Spleen (tissue), 11 donors: ENCODE results near the gene NUP85. TPM values are rescaled to one million over a fixed set of nuclear protein-coding genes. Genes with fewer than 3 reads are reported as not detected.
"Not testable (repeated sequence)": the region's sequence is repeated elsewhere in the genome, so short reads cannot be mapped to it uniquely, and the experiment has no call there.

ENCODE experiments used
- DNase-seq: peaks from one replicate; pipeline ENCODE4 v3.0.0-alpha.2; 2020
- H3K27ac ChIP-seq, 8 donors: fragments of 200-600 bp; sonication (generic) in 7 of 8; 1 replicate in 4 of 8; 2 replicates in 4 of 8; pipeline versions ENCODE4 v1.5.0 to v1.8.0; 2016 to 2021; ENCODE audit warnings: inconsistent platforms in 4 of 8, mild to moderate bottlenecking in 4 of 8, moderate library complexity in 1 of 8
- H3K27me3 ChIP-seq, 7 donors: fragments of 200-600 bp; sonication (generic) in 6 of 7; replicated peaks in 1 of 7; 1 replicate in 4 of 7; 2 replicates in 3 of 7; pipeline versions ENCODE4 v1.5.0 to v1.8.0; 2016 to 2021; ENCODE audit warnings: inconsistent platforms in 3 of 7, mild to moderate bottlenecking in 1 of 7
- H3K36me3 ChIP-seq, 6 donors: fragments of 200-600 bp; sonication (generic) in 5 of 6; 1 replicate in 4 of 6; 2 replicates in 2 of 6; pipeline versions ENCODE4 v1.5.0 to v1.8.0; 2016 to 2021; ENCODE audit warnings: inconsistent platforms in 2 of 6
- H3K4me1 ChIP-seq, 6 donors: fragments of 200-600 bp; sonication (generic) in 5 of 6; 1 replicate in 3 of 6; 2 replicates in 3 of 6; pipeline versions ENCODE4 v1.5.0 to v1.8.0; 2016 to 2021; ENCODE audit warnings: inconsistent platforms in 3 of 6
- H3K4me3 ChIP-seq, 8 donors: fragments of 200-600 bp; sonication (generic) in 7 of 8; 1 replicate in 4 of 8; 2 replicates in 4 of 8; pipeline versions ENCODE4 v1.5.0 to v1.8.0; 2016 to 2021; ENCODE audit warnings: inconsistent platforms in 4 of 8, mild to moderate bottlenecking in 4 of 8, moderate library complexity in 2 of 8
- H3K9me3 ChIP-seq, 8 donors: fragments of 200-600 bp; sonication (generic) in 7 of 8; 1 replicate in 4 of 8; 2 replicates in 4 of 8; pipeline versions ENCODE4 v1.5.0 to v1.8.0; 2016 to 2021; ENCODE audit warnings: inconsistent platforms in 4 of 8
- CTCF ChIP-seq, 11 experiments: fragments of 200-600 bp in 7 of 11; fragments of 450-650 bp in 4 of 11; sonication (generic) in 4 of 11; IDR thresholded peaks in 8 of 11; conservative IDR thresholded peaks in 3 of 11; 1 replicate in 7 of 11; 2 replicates in 4 of 11; pipeline versions ENCODE4 v1.4.0 to v1.8.0; 2016 to 2021; ENCODE audit warnings: antibody characterized with exemption in 11 of 11, inconsistent platforms in 4 of 11, mild to moderate bottlenecking in 1 of 11
- POLR2A ChIP-seq, 3 donors: fragments of 450-650 bp; IDR thresholded peaks; one replicate each; pipeline ENCODE4 v1.5.1; 2017; ENCODE audit warnings: antibody characterized with exemption in 3 of 3, mild to moderate bottlenecking in 1 of 3
- POLR2AphosphoS5 ChIP-seq, 3 donors: sonication (generic); formaldehyde crosslinking; IDR thresholded peaks; one replicate each; pipeline ENCODE4 v1.5.1; 2017; ENCODE audit warnings: antibody characterized with exemption in 3 of 3
- WGBS, 5 donors: extraction: QIAGEN DNeasy Blood & Tissue Kit in 3 of 5; methylation state at CpG; one replicate each; pipeline versions ENCODE4 v1.1.5 to v1.1.7; 2013 to 2018; 5-methylcytosine and 5-hydroxymethylcytosine counted together
- intact Hi-C: fragments of 100-400 bp; cut with DNase I; formaldehyde crosslinking; loops from one replicate; pipeline ENCODE4 v1.15.0; 2023; ENCODE audit warnings: low total_unique reads
- polyA plus RNA-seq, 3 donors: library from polyadenylated mRNA; stranded (reverse); fragments of 200-250 nt; gene quantifications; one replicate each; pipeline ENCODE4 v1.2.1, GENCODE V29; 2013
- total RNA-seq, 7 donors: library from RNA; depleted of rRNA in 3 of 7; stranded (reverse); fragments of >200 nt in 3 of 7; fragmentation: NEBNext Ultra II Directional in 4 of 7; extraction: Animal tissue kit (Norgen Biotek cat#: 25700) in 4 of 7; gene quantifications; one replicate each; pipeline versions ENCODE4 v1.1.0 to v1.2.1, GENCODE V29; 2016 to 2021
- donor health status: healthy with polysubstance abuse.
- donor health status: DM: no; HTN: no; CAD: no; lungs with moderate emphysema.
- donor health status: DM: no; HTN: no; CAD: no.
- donor health status: Bipolar disorder and iron deficiency.
- donor health status: healthy.
- donor health status: DM: no; HTN: no; CAD: no.
- donor health status: DM: yes; HTN: yes; CAD: no.

NUP85 gene
- total and polyA plus RNA-seq, 10 donors: 35.5 to 83.8 (median 63.9) TPM

DNA sequence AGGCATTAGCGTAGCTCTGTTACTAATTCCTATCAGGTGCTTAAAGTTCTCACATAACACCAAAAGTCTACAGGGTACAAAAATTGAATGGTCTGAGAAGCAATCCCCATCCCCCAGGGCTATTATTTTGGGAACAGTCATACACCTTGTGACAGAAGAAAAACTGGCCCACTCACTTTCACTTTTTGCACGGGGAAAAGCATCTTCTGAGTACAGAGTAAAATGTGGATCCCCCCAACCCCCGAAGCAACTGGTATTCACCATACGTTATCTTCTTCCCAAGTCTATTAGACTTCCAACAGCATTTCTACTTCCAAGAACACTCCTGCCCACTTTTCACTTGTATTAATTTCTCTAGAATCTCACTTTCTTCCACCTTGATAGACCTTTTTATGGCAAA, 44.1 kb downstream of the NUP85 start:
- 69 to 82% (median 73%) methylated on average over 4 of the region's 4 CpGs for WGBS, 5 donors
- Histone ChIP-seq H3K27ac (peak overlapping the region in 7 of 8 donors; percentile 19 to 79 (median 57)), H3K4me1 (peaks cover 14 to 80% (median 47%) of the 10 kb centered on the region in 6 donors), H3K9me3 (no peaks in the 10 kb centered on the region), H3K27me3 (no peaks in the 10 kb centered on the region), H3K36me3 (peaks cover 0 to 40% (median 21%) of the 10 kb centered on the region in 6 donors), H3K4me3 (no peak overlapping the region)
- TF ChIP-seq POLR2AphosphoS5 (IDR thresholded peaks at IDR 0.05): no peak
- TF ChIP-seq CTCF (IDR thresholded peaks at IDR 0.05 in 8 of 11, conservative IDR thresholded peaks at IDR 0.05 in 3 of 11): no peak
- TF ChIP-seq POLR2A (IDR thresholded peaks at IDR 0.05): no peak
- DNase-seq: no peak
- intact Hi-C loops: no loop called here

GRCh38 chr17:75250009-75250471, 44.6 kb downstream of the NUP85 start:
- TF ChIP-seq POLR2AphosphoS5 (IDR thresholded peaks at IDR 0.05) (peak in 1 of 3 donors; percentile 20), CTCF (IDR thresholded peaks at IDR 0.05 in 8 of 11, conservative IDR thresholded peaks at IDR 0.05 in 3 of 11) (no peak)
- DNase-seq: no peak
- 30 to 57% (median 39%) methylated on average over 11 of the region's 11 CpGs for WGBS, 5 donors
- H3K36me3 ChIP-seq: peaks cover 0 to 38% (median 17%) of the 10 kb centered on the region in 6 donors
- peak overlapping the region in 1 of 8 donors; percentile 30 for H3K4me3 ChIP-seq
- intact Hi-C loops: no loop called here
- peaks cover 14 to 77% (median 42%) of the 10 kb centered on the region in 6 donors for H3K4me1 ChIP-seq
- peak overlapping the region; percentile 19 to 79 (median 58) for H3K27ac ChIP-seq
- no peaks in the 10 kb centered on the region for H3K9me3 ChIP-seq
- H3K27me3 ChIP-seq: no peaks in the 10 kb centered on the region

DNA sequence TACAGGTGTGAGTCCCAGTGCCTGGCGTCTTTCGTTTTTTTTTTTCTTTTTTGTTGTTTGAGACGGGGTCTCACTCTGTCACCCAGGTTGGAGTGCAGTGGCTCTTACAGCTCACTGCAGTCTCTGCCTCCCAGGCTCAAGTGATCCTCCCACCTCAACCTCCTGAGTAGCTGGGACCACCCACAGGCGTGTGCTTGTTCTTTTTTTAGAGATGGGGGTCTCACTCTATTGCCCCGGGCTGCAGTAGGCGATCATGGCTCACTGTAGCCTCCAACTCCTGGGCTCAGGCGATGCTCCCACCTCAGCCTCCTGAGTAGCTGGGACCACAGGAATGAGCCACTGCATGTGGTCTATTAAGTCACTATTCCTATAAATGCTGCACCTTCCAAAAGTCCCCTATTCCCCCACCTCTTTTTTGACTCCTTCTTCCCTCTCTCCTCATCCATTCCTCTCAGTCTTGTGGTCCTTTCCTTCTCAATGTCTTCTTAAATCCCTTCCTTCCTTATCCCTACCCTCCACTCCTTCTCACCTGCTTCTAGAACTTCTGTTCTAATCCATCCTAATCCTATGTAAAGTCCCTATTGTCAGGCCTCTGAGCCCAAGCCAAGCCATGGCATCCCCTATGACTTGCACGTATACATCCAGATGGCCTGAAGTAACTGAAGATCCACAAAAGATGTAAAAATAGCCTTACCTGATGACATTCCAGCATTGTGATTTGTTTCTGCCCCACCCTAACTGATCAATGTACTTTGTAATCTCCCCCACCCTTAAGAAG, 46.7 kb downstream of the NUP85 start:
- H3K4me3 ChIP-seq: no peak overlapping the region
- TF ChIP-seq CTCF (IDR thresholded peaks at IDR 0.05 in 8 of 11, conservative IDR thresholded peaks at IDR 0.05 in 3 of 11): no peak
- TF ChIP-seq POLR2A (IDR thresholded peaks at IDR 0.05): no peak
- TF ChIP-seq POLR2AphosphoS5 (IDR thresholded peaks at IDR 0.05): no peak
- DNase-seq: peak; percentile 19
- 75 to 82% (median 78%) methylated on average over 8 of the region's 8 CpGs for WGBS, 5 donors
- H3K4me1 ChIP-seq: peaks cover 17 to 65% (median 36%) of the 10 kb centered on the region in 6 donors
- H3K9me3 ChIP-seq: no peaks in the 10 kb centered on the region
- intact Hi-C loops: no loop called here
- no peaks in the 10 kb centered on the region for H3K27me3 ChIP-seq
- H3K27ac ChIP-seq: peak overlapping the region in 6 of 8 donors; percentile 31 to 79 (median 58)
- H3K36me3 ChIP-seq: peaks cover 0 to 20% (median 0%) of the 10 kb centered on the region in 6 donors

DNA sequence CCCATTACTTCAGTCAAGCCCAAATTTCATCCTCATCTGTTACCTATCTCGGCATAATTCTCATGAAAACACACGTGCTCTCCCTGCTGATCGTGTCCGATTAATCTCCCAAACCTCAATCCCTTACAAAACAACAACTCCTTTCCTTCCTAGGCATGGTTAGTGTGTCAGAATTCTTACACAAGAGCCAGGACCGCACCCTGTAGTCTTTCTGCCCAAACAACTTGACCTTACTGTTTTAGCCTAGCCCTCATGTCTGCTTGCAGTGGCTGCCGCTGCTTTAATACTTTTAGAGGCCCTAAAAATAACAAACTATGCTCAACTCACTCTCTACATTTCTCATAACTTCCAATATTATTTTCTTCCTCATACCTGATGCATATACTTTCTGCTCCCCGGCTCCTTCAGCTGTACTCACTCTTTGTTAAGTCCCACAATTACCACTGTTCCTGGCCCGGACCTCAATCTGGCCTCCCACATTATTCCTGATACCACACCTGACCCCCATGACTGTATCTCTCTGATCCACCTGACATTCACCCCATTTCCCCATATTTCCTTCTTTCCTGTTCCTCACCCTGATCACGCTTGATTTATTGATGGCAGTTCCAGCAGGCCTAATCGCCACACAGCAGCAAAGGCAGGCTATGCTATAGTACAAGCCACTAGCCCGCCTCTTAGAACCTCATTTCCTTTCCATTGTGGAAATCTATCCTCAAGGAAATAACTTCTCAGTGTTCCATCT, 50.6 kb downstream of the NUP85 start:
- H3K27me3 ChIP-seq, H3K4me3 ChIP-seq, DNase-seq, H3K36me3 ChIP-seq, H3K9me3 ChIP-seq, intact Hi-C loops: not testable (repeated sequence)
- Histone ChIP-seq H3K4me1 (peaks cover 20 to 73% (median 40%) of the 10 kb centered on the region in 6 donors), H3K27ac (peak overlapping the region in 3 of 8 donors; percentile 18 to 50 (median 48))
- WGBS, 5 donors: 49 to 69% (median 59%) methylated on average over 8 to 11 of the region's 11 CpGs

DNA sequence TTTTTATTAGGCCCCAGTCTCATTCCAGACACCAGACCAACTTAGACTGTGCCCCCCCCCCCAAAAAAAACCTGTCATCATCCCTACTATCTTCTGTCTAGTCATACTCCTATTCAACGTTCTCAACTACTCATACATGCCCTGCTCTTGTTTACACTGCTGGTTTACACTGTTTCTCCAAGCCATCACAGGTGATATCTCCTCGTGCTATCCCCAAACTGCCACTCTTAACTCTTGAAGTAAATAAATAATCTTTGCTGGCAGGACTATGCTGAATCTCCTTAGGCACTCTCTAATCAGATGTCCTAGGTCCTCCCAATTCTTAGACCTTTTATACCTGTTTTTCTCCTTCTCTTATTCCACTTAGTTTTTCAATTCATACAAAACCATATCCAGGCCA, 51.7 kb downstream of the NUP85 start:
- H3K27me3 ChIP-seq, intact Hi-C loops, H3K4me3 ChIP-seq, DNase-seq, H3K27ac ChIP-seq, H3K9me3 ChIP-seq, H3K36me3 ChIP-seq: not testable (repeated sequence)
- 42 to 68% (median 56%) methylated on average over 2 of the region's 2 CpGs for WGBS, 5 donors
- peaks cover 18 to 68% (median 32%) of the 10 kb centered on the region in 6 donors for H3K4me1 ChIP-seq
